K562 (cell line): ENCODE data around the gene ATXN1. TPM values are rescaled to one million over a fixed set of nuclear protein-coding genes. Genes with fewer than 3 reads are reported as not detected.

Experiments
- E2F8 ChIP-seq: fragments of 450-650 bp; IDR thresholded peaks from 2 replicates; pipeline ENCODE4 v1.7.1; 2018; ENCODE audit warnings: mild to moderate bottlenecking, low read depth; ENCODE audit not compliant: partially characterized antibody
- JUN ChIP-seq, 2 experiments: sonication (generic) in 1 of 2; formaldehyde crosslinking in 1 of 2; IDR thresholded peaks; 2 replicates each; pipeline versions ENCODE4 v1.6.1 to v1.8.0; 2012 to 2022; ENCODE audit warnings: borderline replicate concordance in 2 of 2, mild to moderate bottlenecking in 2 of 2, improper control_type of control experiment in 1 of 2, low read depth in 1 of 2, low read length in 1 of 2, missing genetic modification reagents in 1 of 2
- KDM1A ChIP-seq, 2 experiments: fragments of 450-650 bp; IDR thresholded peaks; 2 replicates each; pipeline ENCODE4 v1.6.1; 2016; ENCODE audit warnings: mild to moderate bottlenecking in 2 of 2
- KDM2B ChIP-seq: fragments of 250-450 bp; sonication (Bioruptor Pico); IDR thresholded peaks from 2 replicates; pipeline ENCODE4 v1.8.0; 2021; ENCODE audit warnings: mild to moderate bottlenecking, moderate library complexity
- MYNN ChIP-seq, 2 experiments: sonication (generic); formaldehyde crosslinking in 1 of 2; IDR thresholded peaks; 2 replicates each; pipeline versions ENCODE4 v1.5.0 to v1.6.1; 2016 to 2020; ENCODE audit warnings: antibody characterized with exemption in 1 of 2, missing genetic modification reagents in 1 of 2
- NKRF ChIP-seq: fragments of 450-650 bp; IDR thresholded peaks from 2 replicates; pipeline ENCODE4 v1.6.1; 2016; ENCODE audit warnings: borderline replicate concordance
- PBX2 ChIP-seq, 2 experiments: IDR thresholded peaks in 1 of 2; conservative IDR thresholded peaks in 1 of 2; 2 replicates each; pipeline ENCODE4 v1.6.1; 2016; ENCODE audit warnings: low read depth in 2 of 2, mild to moderate bottlenecking in 1 of 2, missing compliant biosample characterization in 1 of 2, missing genetic modification characterization in 1 of 2, moderate library complexity in 1 of 2
- USF1 ChIP-seq: sonication (generic); formaldehyde crosslinking; IDR thresholded peaks from 2 replicates; pipeline ENCODE4 v1.9.0; 2022; ENCODE audit warnings: mild to moderate bottlenecking, missing genetic modification reagents
- VEZF1 ChIP-seq: fragments of 200-800 bp; sonication (Bioruptor generic); IDR thresholded peaks from 2 replicates; pipeline ENCODE4 v1.6.1; 2017; ENCODE audit warnings: missing genetic modification characterization, missing compliant biosample characterization
- ZBTB1 ChIP-seq: sonication (generic); formaldehyde crosslinking; IDR thresholded peaks from 2 replicates; pipeline ENCODE4 v1.8.1; 2023; ENCODE audit warnings: missing genetic modification reagents, low read depth, mild to moderate bottlenecking, borderline replicate concordance
- ZNF224 ChIP-seq: sonication (generic); formaldehyde crosslinking; IDR thresholded peaks from 2 replicates; pipeline ENCODE4 v1.8.0; 2022; ENCODE audit warnings: mild to moderate bottlenecking, missing genetic modification reagents
- ZNF655 ChIP-seq: fragments of 250-450 bp; sonication (Bioruptor Pico); IDR thresholded peaks from 2 replicates; pipeline ENCODE4 v1.5.0; 2021
- polyA plus RNA-seq, 8 experiments: library from polyadenylated mRNA; depleted of rRNA in 4 of 8; stranded (reverse) in 5 of 8; unstranded in 3 of 8; fragments of >200 nt; fragmentation: Nextera tagmentation in 2 of 8; fragmentation: Illumina TruSeq in 1 of 8; extraction: Ambion mirVana in 2 of 8; extraction: Trizol in 1 of 8; gene quantifications; 2 replicates each; pipeline versions ENCODE4 v1.2.1 to v1.2.3, GENCODE V29; 2011 to 2014; ENCODE audit warnings: inconsistent platforms in 1 of 8, missing spikeins in 1 of 8
- total RNA-seq, 7 experiments: library from RNA; depleted of rRNA in 6 of 7; stranded (reverse); fragments of >200 nt in 6 of 7; fragmentation: Illumina TruSeq in 2 of 7; extraction: Trizol in 2 of 7; gene quantifications; 2 replicates each; pipeline versions ENCODE4 v1.2.1 to v1.2.3, GENCODE V29; 2011 to 2021; ENCODE audit warnings: low replicate concordance in 1 of 7

The ATXN1 gene
- total and polyA plus RNA-seq, 9 of the 15 experiments (the other 6 are each of a cell fraction or from before 2014, with no cell fraction given): under 0.01 to 1.2 (median 0.58) TPM

- TF ChIP-seq MYNN (IDR thresholded peaks at IDR 0.05) (0 out of 2 replicates have a peak, but pooled peaks have one; percentile 59), MYNN (CRISPR knock-in tag; IDR thresholded peaks at IDR 0.05) (no peak), ZBTB1 (no peak), KDM1A (IDR thresholded peaks at IDR 0.05) (peak in 1 of 2 experiments; percentile 70; a peak in 2 of 4 replicates), ZNF655 (CRISPR knock-in tag) (no peak), E2F8 (no peak), JUN (IDR thresholded peaks at IDR 0.05; ENCODE audit: borderline replicate concordance, low read depth, low read length) (peak; percentile 96), JUN (CRISPR knock-in tag; IDR thresholded peaks at IDR 0.05; ENCODE audit: borderline replicate concordance) (peak; percentile 86; the same call in 1 of the 2 replicates), VEZF1 (peak; percentile 95), ZNF224 (CRISPR knock-in tag) (no peak), NKRF (no peak), PBX2 (CRISPR knock-in tag; IDR thresholded peaks at IDR 0.05; ENCODE audit: low read depth) (peak; percentile 79), PBX2 (tag; conservative IDR thresholded peaks at IDR 0.05; ENCODE audit: low read depth) (peak; percentile 88), USF1 (CRISPR knock-in tag) (no peak), KDM2B (CRISPR knock-in tag) (no peak)
Observed at GRCh38 chr6:16277101-16277981, 483.9 kb downstream of the ATXN1 start (continued).
